H1 (cell line): ENCODE measurements around the gene SPHK1. TPM values are rescaled to one million over a fixed set of nuclear protein-coding genes. Genes with fewer than 3 reads are reported as not detected.

Experiments used
- ASH2L ChIP-seq: fragments of 200-600, 300-600 bp; sonication (generic); IDR thresholded peaks from one replicate; pipeline ENCODE4 v1.7.1; 2017; ENCODE audit warnings: low read length
- BACH1 ChIP-seq: IDR thresholded peaks from 2 replicates; pipeline ENCODE4 v1.6.1; 2012; ENCODE audit warnings: low read length, improper control_type of control experiment
- CHD1 ChIP-seq: IDR thresholded peaks from 2 replicates; pipeline ENCODE4 v1.6.1; 2012; ENCODE audit warnings: low read depth, low read length, improper control_type of control experiment
- CHD2 ChIP-seq: IDR thresholded peaks from 2 replicates; pipeline ENCODE4 v1.6.1; 2012; ENCODE audit warnings: low read length, improper control_type of control experiment
- EGR1 ChIP-seq: IDR thresholded peaks from 2 replicates; pipeline ENCODE4 v1.6.1; 2011; ENCODE audit warnings: low read depth, low read length, borderline replicate concordance
- FOSL1 ChIP-seq: IDR thresholded peaks from 2 replicates; pipeline ENCODE4 v1.6.1; 2011; ENCODE audit warnings: mild to moderate bottlenecking, low read depth, low read length, moderate library complexity; ENCODE audit not compliant: insufficient read depth
- HDAC6 ChIP-seq: IDR thresholded peaks from one replicate; pipeline ENCODE4 v1.7.1; 2012; ENCODE audit warnings: low read depth, mild to moderate bottlenecking, inconsistent platforms, low read length, moderate library complexity
- JUN ChIP-seq: IDR thresholded peaks from 2 replicates; pipeline ENCODE4 v1.6.1; 2011; ENCODE audit warnings: low read depth, mild to moderate bottlenecking, improper control_type of control experiment, low read length
- JUND ChIP-seq: IDR thresholded peaks from 2 replicates; pipeline ENCODE4 v1.6.1; 2011; ENCODE audit warnings: mild to moderate bottlenecking, improper control_type of control experiment, low read length
- KDM1A ChIP-seq: fragments of 200-600, 300-600 bp; sonication (generic); IDR thresholded peaks from 2 replicates; pipeline ENCODE4 v1.7.1; 2016; ENCODE audit warnings: mild to moderate bottlenecking, low read length, borderline replicate concordance
- MAFK ChIP-seq: IDR thresholded peaks from 2 replicates; pipeline ENCODE4 v1.6.1; 2012; ENCODE audit warnings: low read depth, mild to moderate bottlenecking, improper control_type of control experiment, low read length
- POLR2A ChIP-seq, 2 experiments: IDR thresholded peaks; 1 replicate in 1 of 2; 2 replicates in 1 of 2; pipeline ENCODE4 v1.6.1; 2011; ENCODE audit warnings: low read depth in 2 of 2, low read length in 2 of 2, mild to moderate bottlenecking in 2 of 2; ENCODE audit errors: control extremely low read depth in 1 of 2
- RAD21 ChIP-seq, 2 experiments: IDR thresholded peaks in 1 of 2; conservative IDR thresholded peaks in 1 of 2; 2 replicates each; pipeline ENCODE4 v1.6.1; 2011; ENCODE audit warnings: low read depth in 2 of 2, low read length in 2 of 2, improper control_type of control experiment in 1 of 2, inconsistent platforms in 1 of 2, mild to moderate bottlenecking in 1 of 2, moderate library complexity in 1 of 2
- RBBP5 ChIP-seq: IDR thresholded peaks from 2 replicates; pipeline ENCODE4 v1.7.1; 2012; ENCODE audit warnings: low read depth, mild to moderate bottlenecking, inconsistent platforms, low read length, moderate library complexity, borderline replicate concordance
- RXRA ChIP-seq: IDR thresholded peaks from 2 replicates; pipeline ENCODE4 v1.6.1; 2011; ENCODE audit warnings: low read depth, mild to moderate bottlenecking, low read length, moderate library complexity; ENCODE audit not compliant: insufficient read depth
- SP2 ChIP-seq: IDR thresholded peaks from 2 replicates; pipeline ENCODE4 v1.6.1; 2012; ENCODE audit warnings: mild to moderate bottlenecking, low read length, inconsistent platforms
- TAF7 ChIP-seq: optimal IDR thresholded peaks from 2 replicates; pipeline ENCODE3; 2011; ENCODE audit warnings: low read depth, mild to moderate bottlenecking, inconsistent platforms, low read length, moderate library complexity, borderline replicate concordance
- TBP ChIP-seq: IDR thresholded peaks from 2 replicates; pipeline ENCODE4 v1.6.1; 2011; ENCODE audit warnings: low read depth, low read length, improper control_type of control experiment
- TCF12 ChIP-seq: IDR thresholded peaks from 2 replicates; pipeline ENCODE4 v1.6.1; 2011; ENCODE audit warnings: low read depth, mild to moderate bottlenecking, low read length
- TEAD4 ChIP-seq: IDR thresholded peaks from 2 replicates; pipeline ENCODE4 v1.6.1; 2012; ENCODE audit warnings: low read depth, low read length, inconsistent platforms, mixed read lengths
- YY1 ChIP-seq: IDR thresholded peaks from 2 replicates; pipeline ENCODE4 v1.6.1; 2011; ENCODE audit warnings: low read depth, mild to moderate bottlenecking, low read length
- polyA plus RNA-seq, 7 experiments: library from polyadenylated mRNA; depleted of rRNA in 3 of 7; stranded (reverse) in 5 of 7; unstranded in 2 of 7; fragments of >200 nt in 5 of 7; fragments of 200-250 nt in 2 of 7; gene quantifications; 1 replicate in 5 of 7; 2 replicates in 1 of 7; 4 replicates in 1 of 7; pipeline versions ENCODE4 v1.2.1 to v1.2.3, GENCODE V29; 2011 to 2013; ENCODE audit warnings: missing spikeins in 2 of 7, mixed read lengths in 2 of 7
- total RNA-seq: library from RNA; stranded (reverse); fragmentation: NEBNext Ultra II Directional; extraction: Animal tissue kit (Norgen Biotek cat#: 25700); gene quantifications from 2 replicates; pipeline ENCODE4 v1.2.1, GENCODE V29; 2021
- TF ChIP-seq, protein P1 (sequence below): IDR thresholded peaks from 2 replicates; pipeline ENCODE4 v1.6.1; 2011; ENCODE audit warnings: low read length, improper control_type of control experiment
- TF ChIP-seq, protein P2 (sequence below): IDR thresholded peaks from 2 replicates; pipeline ENCODE4 v1.6.1; 2011; ENCODE audit warnings: low read depth, mild to moderate bottlenecking, low read length; ENCODE audit not compliant: insufficient read depth
- TF ChIP-seq, protein P3 (sequence below): IDR thresholded peaks from 2 replicates; pipeline ENCODE4 v1.6.1; 2012; ENCODE audit warnings: inconsistent platforms

Gene SPHK1
- total and polyA plus RNA-seq, 2 of the 8 experiments (the other 6 are each of a cell fraction or from before 2014, with no cell fraction given), result 2.4 TPM

DNA sequence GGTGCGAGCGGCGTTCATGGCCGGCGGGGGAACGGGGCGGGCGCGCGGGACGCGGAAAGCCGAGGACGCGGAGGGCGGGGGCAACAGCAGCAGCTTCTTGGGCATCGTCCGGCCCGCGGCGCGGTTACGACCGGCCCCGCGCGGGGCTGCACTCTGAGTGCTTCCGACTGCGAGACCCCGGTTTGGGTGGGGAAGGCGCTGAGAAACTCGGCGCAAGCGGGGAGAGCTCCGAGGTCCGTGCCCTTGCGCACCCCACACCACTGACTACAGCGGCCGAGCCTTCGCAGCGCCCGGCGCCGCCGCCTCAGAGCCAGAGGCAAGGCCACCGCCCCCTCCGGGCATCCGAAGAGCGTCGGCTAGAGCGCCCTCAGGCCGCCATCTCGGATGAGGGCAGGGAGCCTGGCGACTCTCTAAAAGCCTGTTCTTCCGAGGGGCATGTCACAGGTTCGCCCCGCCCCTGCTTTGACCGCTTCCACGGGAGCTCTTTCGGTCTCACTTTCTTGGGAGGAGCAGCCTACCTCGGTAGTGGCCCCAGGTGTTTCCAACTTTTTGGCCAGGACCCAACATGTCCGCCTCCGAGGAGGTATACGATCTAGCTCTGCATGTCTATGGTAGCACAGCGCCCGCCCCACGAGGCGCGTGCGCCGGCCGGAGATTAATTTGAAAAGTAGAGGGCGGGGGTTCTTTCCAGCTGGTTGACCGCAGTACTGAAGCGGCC lies 30.7 kb upstream of the SPHK1 start, which contains the start of gene PRPSAP1 (continued):
- TF ChIP-seq CHD1, result no peak
- TF ChIP-seq, protein P1, sequence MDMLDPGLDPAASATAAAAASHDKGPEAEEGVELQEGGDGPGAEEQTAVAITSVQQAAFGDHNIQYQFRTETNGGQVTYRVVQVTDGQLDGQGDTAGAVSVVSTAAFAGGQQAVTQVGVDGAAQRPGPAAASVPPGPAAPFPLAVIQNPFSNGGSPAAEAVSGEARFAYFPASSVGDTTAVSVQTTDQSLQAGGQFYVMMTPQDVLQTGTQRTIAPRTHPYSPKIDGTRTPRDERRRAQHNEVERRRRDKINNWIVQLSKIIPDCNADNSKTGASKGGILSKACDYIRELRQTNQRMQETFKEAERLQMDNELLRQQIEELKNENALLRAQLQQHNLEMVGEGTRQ, result no peak
- TF ChIP-seq TEAD4, result 0 out of 2 replicates have a peak, but pooled peaks have one; percentile 2
- TF ChIP-seq RXRA, result no peak
- peak; percentile 94 for TF ChIP-seq TAF7
- TF ChIP-seq ASH2L, result peak; percentile 69
- TF ChIP-seq KDM1A, result no peak
- TF ChIP-seq, protein P2, sequence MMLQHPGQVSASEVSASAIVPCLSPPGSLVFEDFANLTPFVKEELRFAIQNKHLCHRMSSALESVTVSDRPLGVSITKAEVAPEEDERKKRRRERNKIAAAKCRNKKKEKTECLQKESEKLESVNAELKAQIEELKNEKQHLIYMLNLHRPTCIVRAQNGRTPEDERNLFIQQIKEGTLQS, result no peak
- TF ChIP-seq HDAC6, result no peak
- TF ChIP-seq JUND, result no peak
- peak; percentile 99 for TF ChIP-seq YY1
- TF ChIP-seq EGR1, result peak; percentile 80
- no peak for TF ChIP-seq FOSL1
- TF ChIP-seq TCF12, result no peak
- no peak for TF ChIP-seq BACH1
- peak; percentile 91 for TF ChIP-seq TBP
- peak; percentile 53 to 87 for TF ChIP-seq POLR2A (IDR thresholded peaks at IDR 0.05; ENCODE audit: control extremely low read depth in 1 of 2, low read depth in 2 of 2, low read length in 2 of 2)
- TF ChIP-seq JUN, result no peak
- TF ChIP-seq, protein P3, sequence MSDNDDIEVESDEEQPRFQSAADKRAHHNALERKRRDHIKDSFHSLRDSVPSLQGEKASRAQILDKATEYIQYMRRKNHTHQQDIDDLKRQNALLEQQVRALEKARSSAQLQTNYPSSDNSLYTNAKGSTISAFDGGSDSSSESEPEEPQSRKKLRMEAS, result peak; percentile 22
- TF ChIP-seq MAFK, result no peak; the same call in 1 of the 2 replicates
- TF ChIP-seq RBBP5, result no peak; the same call in 1 of the 2 replicates
- TF ChIP-seq CHD2, result no peak
- TF ChIP-seq SP2, result peak; percentile 100
- no peak for TF ChIP-seq RAD21 (IDR thresholded peaks at IDR 0.05 in 1 of 2, conservative IDR thresholded peaks at IDR 0.05 in 1 of 2; ENCODE audit: low read depth in 2 of 2, low read length in 2 of 2)
